GM19023 (cell line): ENCODE results near the gene GP2.

Experiments
- ATAC-seq: cut with Tn5 transposase; IDR thresholded peaks from one replicate; pipeline ENCODE4 v1.9.1; 2021; ENCODE audit warnings: mild to moderate bottlenecking, moderate library complexity; ENCODE audit not compliant: unreplicated experiment

Gene GP2

DNA sequence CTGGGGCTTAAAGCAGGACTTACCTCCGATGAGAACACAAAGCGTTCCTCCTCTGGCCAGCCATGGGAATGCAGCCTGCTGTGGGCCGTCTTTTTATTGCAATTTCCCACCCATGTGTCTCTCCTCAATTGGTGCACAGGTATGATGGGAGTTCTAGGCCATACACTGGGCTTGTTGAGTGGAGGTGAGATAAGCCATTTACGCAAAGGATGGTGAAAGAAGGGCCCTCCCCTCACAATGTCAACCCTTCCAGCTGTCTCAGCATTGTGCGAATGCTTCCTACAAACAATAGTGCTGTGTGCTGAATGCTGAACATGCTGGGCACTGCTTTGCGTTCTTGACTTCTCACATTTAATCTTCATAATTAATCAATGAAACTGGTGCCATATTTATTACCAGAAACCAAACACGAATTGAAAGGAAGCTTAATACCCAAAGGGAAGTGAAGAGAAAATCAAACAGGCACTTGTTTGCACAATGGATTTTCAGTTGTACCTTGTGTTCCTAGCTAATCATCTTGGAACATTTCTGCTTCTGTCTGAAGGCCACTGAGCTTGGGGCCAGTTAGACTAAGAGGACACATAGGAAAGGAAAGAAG lies at the start of gene GP2:
GP2 (minus strand) TSS at position 70 of the 598 bp plus-strand sequence. CDS start 1,082 bp downstream, outside the sequence.
- no peak for ATAC-seq

DNA sequence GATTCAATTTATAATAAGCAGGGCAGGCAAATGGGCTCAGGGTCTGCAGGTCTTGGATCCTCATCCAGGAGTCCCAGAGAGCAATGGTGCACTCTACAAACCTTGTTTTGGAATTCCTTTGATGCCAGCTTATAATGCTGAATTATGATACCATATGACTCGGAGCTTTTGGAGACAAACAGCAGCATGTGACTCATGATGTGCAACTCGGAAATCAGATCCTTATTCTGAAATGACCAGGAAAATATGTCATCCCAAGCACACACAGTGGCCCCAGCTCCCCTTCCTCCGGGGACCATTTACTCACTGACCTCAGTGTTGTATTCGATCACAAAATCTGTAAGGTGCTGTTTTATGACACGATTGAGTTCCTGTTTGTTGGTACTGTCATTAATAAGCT lies 45.4 kb upstream of the GP2 start:
- ATAC-seq, result no peak

DNA sequence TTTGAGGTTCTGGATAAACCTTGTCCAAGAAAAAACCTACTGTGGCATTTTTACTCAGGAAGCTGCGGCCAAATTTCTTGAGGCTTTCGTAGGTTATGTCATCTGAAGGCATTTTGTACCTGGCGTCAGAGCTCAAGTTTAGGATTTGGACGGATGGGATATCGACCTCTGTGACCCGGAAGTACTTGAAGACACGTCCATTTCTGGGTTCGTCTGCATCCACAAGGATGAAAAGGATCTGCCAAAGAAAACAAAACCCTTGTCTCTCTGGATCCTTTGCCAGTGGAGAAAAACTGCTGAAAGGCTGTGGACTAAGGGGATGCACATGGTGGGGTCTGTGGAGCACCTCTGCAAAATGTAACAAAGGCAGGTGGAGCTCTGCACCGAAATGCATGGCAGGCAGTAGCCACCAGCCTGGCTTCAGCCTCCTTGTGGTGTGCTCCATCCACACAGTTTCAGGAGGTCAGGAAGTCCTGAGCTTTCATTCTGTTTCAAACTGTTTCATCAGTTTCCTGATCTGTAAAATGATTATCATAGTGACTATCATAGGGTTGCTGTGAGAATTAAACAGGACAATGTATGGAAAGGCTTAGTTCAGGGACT lies 42.2 kb upstream of the GP2 start:
- ATAC-seq, result no peak

DNA sequence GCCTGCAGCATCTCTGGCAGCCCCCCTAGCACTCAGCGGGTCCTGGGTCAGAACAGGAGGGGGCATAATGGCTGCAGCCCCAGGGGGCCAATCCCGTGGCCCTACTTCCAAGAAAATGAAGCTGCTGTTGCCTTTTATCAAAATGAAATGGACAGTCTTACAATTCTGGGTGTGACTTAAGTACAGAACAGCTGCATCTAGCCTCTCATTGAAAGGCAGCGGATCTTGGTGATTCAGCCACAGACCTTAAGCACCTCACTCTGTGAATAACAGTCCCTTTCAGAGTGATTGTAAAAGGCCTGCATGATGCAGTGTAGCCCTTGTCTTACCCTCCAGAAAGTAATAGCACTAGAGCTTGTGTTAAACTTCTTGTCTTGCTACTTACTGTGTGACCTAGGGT lies 36.7 kb upstream of the GP2 start:
- no peak for ATAC-seq

DNA sequence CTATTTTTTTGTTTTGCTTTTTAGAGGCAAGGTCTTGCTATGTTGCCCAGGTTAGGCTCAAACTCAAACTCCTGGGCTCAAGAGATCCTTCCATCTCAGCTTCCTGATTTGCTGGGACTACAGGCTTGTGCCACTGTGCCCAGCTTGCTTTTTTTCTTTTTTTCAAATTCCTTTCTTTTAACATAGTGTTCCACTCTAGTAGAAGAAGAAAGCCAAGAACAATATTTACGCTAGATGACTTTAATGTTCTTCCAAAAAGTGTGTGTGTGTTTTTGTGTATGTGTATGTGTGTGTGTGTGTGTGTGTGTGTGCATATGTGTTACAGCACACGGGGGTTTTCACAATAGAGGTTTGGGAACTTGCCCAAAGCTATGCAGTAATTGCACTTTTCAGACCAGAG lies 35.9 kb upstream of the GP2 start:
- no peak for ATAC-seq

DNA sequence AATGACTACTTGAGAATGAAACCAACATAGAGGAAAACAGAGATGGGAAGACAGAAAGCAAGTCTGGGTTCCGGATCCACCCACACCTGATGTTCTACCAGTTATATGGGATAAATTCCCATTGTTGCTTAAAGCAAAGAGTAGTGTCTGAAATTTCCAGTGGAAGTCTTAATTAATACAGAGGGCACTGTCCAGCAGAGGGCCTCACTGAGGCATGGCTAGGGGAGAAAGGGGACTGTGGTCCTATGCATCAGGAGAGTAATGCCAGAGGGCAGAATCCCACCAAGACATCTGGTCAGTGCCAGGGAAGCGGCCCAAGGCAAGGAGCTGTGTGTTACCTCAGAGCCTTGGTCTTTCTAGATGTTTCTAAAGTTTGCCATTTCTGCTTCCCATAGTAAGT lies 32.7 kb upstream of the GP2 start:
- ATAC-seq, result no peak

DNA sequence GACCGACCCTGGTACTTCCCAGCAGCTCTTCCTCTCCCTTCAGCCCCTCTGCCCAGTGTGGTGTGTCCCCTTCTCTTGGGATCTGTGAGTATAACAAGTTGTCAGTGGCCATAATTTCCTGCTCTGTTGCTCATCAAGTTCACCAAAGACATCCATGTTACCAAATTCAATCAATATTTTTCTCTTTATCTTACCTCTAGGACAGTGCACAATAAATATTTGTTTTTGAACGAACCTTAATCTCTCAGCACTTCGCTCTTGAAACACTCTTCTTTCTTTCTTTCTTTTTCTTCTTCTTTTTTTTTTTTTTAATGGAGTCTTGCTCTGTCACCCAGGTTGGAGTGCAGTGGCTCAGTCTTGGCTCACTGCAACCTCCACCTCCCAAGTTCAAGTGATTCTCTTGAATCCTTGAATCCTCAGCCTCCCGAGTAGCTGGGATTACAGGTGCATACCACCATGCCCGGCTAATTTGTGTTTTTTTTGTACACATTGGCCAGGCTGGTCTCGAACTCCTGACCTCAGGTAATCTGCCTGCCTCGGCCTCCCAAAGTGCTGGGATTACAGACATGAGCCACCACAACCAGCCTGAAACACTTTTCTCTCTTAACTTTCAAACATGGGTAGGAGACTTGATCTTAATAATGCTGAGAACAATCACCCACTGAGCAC lies 27.9 kb upstream of the GP2 start:
- no peak for ATAC-seq

DNA sequence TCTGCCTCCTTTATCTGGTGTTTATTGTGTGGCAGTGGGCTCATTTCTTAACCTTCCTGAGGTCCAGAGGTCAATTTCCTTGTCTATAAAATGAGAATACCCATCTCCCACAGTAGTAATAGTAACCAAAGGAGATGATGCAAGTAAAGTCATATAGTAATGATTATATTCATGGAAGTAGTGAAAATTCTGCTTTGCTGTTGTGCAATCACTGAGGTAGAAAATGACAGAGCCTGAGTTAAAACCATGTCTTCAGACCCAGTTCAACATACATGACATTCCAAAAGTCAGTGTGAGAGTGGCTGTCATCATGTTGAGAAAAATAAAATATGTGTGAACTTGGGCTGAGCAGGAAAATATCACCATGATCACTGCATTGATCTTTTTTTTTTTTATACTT lies 26.1 kb upstream of the GP2 start:
- no peak for ATAC-seq

DNA sequence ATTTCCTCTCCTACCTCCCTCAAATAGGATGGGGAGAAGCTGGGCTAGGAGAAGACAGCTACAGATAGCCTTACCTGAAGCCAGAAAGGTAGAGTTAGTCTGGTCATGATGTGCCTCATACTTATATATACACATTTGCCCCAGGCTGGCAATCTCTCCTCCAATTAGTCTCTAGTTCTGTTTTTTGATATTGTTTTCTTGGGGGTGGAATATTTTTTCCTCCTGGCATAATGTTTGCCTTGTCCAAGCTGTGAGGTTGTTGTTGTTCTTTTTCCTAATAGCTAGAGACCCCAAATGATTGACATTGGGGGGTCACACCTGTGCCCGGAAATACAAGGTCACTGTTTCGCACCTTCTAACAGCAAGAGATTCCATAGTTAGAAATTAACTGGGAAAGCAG lies 25.3 kb upstream of the GP2 start, which contains the start of gene UMOD:
UMOD (minus strand) TSS at position 101 of the 400 bp plus-strand sequence. CDS start 1,978 bp downstream, outside the sequence.
- ATAC-seq, result no peak

DNA sequence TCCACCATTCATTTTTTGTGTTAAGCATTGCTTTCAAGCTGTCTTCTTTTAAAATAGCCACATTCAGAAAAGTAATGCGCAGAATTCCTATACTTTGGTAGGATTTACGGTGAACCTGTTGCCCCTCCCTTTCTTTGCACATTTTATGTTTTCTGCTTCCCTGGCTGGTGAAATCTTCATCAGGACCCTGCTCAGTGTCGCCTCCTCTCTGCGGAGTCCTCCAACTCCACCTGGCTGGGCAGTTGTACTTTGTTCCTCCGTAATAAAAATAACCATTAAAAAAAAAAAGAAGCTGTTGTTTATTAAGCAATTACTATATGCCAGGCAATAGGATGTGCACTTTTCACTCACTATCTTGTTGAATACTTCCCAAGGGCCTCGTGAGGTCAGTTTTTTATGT lies 22.3 kb upstream of the GP2 start:
- ATAC-seq, result no peak

DNA sequence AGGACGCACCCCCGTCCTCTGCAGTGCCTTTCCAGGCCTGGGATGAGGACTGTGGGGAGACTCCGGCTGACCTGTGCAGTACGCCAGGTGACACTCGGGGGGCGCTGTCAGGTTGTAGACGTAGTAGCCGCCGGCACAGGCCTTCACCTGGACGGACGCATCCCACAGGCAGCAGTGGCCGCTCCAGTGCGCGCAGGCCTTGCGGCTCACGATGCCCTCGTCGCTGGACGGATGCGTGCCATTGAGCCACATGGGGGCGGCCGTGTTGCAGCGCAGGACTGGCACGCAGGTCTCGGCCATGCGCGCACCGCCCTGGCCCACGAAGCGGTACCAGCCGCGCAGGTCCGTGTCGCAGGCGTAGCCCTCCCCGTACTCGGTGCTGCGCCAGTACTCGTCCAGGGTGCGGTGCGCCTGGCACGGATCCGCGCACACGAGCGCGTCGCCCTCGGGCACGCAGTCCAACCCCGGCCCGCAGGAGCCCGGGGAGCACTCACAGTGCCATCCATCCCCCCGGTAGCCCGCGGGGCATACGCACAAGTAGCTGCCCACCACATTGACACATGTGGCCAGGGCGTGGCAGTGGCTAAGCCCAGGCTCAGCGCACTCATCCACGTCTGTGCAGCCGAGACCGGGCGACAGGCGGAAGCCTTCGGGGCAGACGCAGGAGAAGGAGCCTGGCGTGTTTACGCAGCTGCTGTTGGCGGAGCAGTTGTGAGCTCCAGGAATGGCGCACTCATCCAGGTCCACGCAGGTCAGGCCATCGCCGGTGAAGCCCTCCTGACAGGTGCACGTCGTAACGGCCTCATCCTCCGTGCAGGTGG lies 21.3 kb upstream of the GP2 start:
- no peak for ATAC-seq

DNA sequence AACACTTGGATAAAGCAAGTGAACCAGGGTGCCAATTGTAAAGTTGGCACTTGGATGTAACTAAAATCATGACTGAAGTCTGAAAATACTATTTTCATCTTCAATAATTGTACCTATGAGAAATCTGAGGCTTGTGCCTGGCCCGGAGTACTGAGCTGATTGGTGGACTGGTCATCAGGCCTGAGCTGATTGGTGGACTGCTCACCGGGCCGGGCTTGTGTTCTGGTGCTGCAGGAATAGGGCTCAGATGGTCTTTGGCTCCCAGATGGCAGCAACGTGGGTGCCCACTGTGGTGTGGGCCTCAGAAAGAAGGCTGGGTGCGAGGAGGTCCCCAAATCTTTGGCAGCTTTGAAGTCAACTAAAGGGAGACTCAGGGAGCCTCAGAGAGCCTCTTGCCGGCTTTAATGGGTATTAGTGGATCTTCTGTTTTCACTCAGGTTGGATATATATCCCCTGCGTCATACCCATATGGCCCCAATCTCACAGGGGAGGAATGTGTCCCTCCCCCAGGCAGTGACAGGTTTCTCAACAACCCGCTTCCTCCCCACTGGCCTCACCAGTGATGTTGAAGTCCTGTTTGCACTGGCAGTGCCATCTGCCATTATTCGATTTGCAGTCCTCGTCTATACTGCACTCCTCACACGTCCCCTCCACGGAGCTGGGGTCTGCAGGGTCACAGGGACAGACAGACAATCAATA lies 20.5 kb upstream of the GP2 start:
- ATAC-seq, result no peak

DNA sequence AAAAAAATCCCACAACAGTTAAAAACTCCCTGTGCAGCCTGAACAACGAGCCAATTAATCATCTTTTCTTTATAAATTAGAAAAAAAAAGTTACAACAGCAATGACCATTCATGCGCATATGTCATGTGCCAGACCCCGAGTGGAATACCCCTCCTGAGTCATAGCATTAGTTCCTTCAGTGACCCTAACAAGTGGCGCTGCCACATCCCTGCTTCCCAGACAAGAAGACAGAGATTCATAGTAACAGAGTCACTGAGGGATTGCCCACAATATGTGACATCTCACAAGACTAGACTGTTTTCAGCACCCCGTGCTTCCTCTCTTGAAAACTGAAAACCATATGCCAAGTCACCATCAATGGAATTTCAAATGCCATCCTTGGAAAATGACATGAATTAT lies 17.3 kb upstream of the GP2 start:
- ATAC-seq, result no peak

DNA sequence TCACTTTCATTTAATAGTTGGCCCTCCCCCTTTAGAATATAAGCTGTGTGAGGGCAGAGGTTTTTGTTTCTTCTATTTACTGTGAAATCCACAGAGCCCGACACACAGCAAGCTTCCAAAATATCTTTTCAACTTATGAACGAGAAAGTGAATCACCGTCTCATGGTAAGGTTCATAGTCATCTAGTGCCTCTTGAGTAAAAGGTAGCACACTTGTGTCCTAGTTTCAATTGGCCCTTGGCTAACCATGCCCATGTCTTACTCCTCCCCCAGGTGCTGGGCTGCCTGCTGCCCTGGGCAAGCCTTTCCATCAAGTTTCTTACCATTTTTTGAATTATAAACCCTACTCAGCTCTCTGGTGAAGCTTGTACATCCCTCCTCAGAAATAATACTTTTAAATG lies 12.4 kb upstream of the GP2 start:
- ATAC-seq, result no peak

DNA sequence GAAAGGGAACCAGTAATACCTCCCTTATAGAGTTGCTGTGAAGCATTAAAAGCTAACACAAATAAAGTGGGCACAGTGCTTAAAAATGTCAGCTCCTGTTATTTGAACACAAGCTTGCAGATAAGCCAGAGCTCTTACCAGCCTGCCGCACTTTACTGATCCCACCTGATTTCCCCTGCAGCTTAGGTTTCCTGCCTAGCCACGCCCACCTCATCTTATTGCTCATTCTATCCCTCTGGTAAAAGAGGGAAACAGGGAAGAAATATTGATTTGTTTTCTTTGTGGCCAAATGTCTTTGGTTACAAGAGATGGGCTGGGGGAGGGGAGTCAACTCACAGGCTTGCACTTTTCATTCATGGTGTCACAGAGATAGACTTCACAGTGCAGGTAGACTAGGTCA lies 9.6 kb upstream of the GP2 start:
- no peak for ATAC-seq

DNA sequence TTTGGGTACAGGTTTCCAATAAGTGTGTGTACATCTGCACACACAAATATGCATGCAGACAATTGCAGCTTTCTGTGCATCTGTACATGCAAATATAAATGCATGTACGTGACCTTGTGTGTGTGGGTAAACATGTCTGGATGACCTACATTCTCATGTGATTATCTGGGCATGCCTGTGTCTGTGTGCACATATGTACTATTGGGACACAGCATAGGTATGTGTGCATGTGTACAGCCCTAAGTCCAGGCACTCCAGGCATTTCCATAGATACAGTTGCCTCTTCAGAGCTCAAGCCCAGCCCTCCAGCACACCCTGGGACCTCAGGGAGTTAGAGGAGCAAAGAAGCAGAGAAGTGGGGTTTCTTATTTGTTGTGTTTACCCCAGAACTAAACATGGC lies 7.1 kb upstream of the GP2 start:
- ATAC-seq, result no peak

DNA sequence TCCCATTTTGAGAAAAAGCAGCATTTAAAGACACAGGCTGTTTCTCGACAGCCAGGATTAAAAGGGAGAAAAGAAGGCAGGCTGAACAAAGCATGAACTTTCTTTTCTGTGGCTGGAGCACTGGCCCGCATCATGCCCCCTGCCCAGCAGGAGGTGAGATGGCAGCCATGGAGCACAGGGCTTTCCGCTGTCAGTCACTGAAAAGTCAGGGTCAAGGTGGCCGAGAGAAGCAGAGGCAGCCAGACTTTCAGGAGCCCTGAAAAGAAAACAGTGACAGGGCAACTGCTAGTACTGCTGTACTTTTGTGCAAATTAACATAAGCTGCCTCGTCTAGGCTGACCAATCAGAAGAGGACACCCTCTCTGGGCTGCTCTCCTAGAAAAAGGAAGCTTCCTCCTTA lies 5.8 kb upstream of the GP2 start:
- no peak for ATAC-seq

DNA sequence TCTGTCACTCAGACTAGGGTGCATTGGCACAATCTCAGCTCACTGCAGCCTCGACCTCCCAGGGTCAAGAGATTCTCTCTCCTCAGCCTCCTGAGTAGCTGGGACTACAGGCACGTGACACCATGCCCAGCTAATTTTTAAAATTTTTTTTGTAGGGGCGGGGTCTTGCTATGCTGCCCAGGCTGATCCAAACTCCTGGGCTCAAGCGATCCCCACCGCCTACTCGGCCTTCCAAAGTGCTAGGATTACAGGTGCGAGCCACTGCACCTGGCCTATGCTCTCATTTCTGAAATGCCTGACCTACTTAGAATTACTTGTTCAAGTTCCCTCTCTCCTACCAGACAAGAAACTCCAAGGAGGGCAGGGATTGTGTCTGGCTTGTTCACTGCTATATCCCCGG lies 5.1 kb upstream of the GP2 start:
- no peak for ATAC-seq

DNA sequence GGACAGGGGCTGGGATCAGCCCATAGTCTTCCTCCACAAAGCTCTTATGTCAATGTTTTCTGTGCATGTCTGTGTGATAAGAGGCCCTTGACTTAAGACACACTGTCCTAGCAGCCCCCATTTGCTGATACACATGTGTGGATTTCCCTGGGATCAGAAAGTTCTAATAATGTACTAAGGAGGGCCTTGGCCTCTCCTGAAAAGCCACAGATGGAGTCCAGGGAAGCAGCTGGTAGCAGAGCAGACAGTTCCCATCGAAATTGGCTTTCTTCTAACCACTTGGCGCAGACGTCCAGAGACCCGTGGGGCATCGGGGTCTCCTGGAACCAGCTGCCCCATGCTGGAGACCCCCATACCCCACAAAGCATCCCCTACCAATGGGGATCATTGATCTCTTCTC lies 4.3 kb upstream of the GP2 start:
- no peak for ATAC-seq

DNA sequence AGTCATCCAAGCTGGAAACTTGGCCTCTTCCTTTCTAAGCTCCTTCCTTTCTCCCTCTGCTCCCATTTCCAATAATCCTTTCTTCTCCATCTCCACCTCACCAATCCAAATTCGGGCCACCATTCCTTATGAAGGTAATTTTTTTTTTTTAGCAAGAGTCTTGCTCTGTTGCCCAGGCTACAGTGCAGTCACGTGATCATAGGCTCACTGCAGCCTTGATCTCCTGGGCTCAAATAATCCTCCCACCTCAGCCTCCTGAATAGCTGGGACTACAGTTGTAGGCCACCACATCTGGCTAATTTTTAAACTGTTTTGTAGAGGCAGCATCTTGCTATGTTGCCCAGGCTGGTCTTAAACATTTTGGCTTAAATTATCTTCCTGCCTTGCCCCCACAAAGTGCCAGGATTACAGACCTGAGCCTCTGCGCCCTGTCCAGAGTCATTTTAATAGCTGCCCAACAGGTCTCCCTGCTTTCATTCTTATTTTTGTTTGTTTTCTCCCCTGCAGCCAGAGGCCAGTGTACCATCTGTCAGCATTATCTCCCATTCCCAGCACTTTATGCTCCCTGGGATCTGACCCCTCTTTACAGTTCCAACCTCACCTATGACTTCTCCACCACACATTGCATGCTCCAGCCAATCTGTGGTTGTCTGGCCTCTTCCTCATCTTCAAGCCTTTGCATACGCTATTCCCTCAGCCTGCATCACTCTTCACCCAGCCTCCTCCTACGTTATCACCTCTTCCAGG lies 2.3 kb upstream of the GP2 start:
- no peak for ATAC-seq
